GM23338 (cell line): ENCODE results near the gene ZNHIT1.

Experiments used
- CREB1 ChIP-seq: fragments of 250-450 bp; sonication (Bioruptor Pico); IDR thresholded peaks from 2 replicates; pipeline ENCODE4 v1.5.0; 2020; ENCODE audit warnings: low read depth, mild to moderate bottlenecking, moderate library complexity
- EZH2 ChIP-seq: fragments of 200-600 bp; sonication (generic); IDR thresholded peaks from one replicate; pipeline ENCODE4 v1.8.0; 2017; ENCODE audit warnings: antibody characterized with exemption, mild to moderate bottlenecking, low read depth; ENCODE audit not compliant: unreplicated experiment
- EZH2phosphoT487 ChIP-seq: fragments of 200-600 bp; sonication (generic); IDR thresholded peaks from one replicate; pipeline ENCODE4 v1.8.1; 2018; ENCODE audit warnings: antibody characterized with exemption; ENCODE audit not compliant: unreplicated experiment
- JUNB ChIP-seq: IDR thresholded peaks from one replicate; pipeline ENCODE4 v1.6.1; 2016; ENCODE audit warnings: antibody characterized with exemption; ENCODE audit not compliant: unreplicated experiment
- NANOG ChIP-seq: IDR thresholded peaks from 2 replicates; pipeline ENCODE4 v1.6.1; 2016; ENCODE audit warnings: antibody characterized with exemption, borderline replicate concordance
- POLR2AphosphoS5 ChIP-seq: IDR thresholded peaks from 2 replicates; pipeline ENCODE4 v1.6.1; 2016; ENCODE audit warnings: antibody characterized with exemption, low read depth
- ZNF331 ChIP-seq: fragments of 250-450 bp; sonication (Bioruptor Pico); IDR thresholded peaks from 2 replicates; pipeline ENCODE4 v1.5.0; 2020; ENCODE audit warnings: low read depth, mild to moderate bottlenecking, moderate library complexity
- TF ChIP-seq, protein P1 (sequence below): IDR thresholded peaks from one replicate; pipeline ENCODE4 v1.6.1; 2018; ENCODE audit warnings: antibody characterized with exemption; ENCODE audit not compliant: unreplicated experiment
- TF ChIP-seq, protein P2 (sequence below), 2 experiments: fragments of 200-600 bp in 1 of 2; sonication (generic) in 1 of 2; conservative IDR thresholded peaks; 2 replicates each; pipeline versions ENCODE4 v1.5.1 to v1.6.1; 2016 to 2017; ENCODE audit warnings: antibody characterized with exemption in 2 of 2, low read depth in 2 of 2, mild to moderate bottlenecking in 2 of 2, moderate library complexity in 1 of 2
- TF ChIP-seq, protein P3 (sequence below): fragments of 250-450 bp; sonication (Bioruptor Pico); IDR thresholded peaks from 2 replicates; pipeline ENCODE4 v1.5.0; 2020; ENCODE audit warnings: mild to moderate bottlenecking, moderate library complexity

DNA sequence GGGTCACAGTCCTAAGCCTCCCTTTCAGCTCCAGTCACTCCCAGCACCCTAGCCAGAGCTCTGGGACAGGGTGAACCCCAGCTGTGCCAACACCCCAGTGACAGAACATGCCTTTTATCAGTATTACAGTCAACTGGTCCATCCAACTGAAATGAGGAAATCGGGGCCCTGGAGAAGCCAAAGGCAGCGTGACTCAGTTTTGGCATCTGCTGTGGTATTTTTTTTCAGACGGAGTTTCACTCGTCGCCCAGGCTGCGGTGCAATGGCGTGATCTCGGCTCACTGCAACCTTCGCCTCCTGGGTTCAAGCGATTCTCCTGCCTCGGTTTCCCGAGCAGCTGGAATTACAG lies 23.0 kb downstream of the ZNHIT1 start:
- TF ChIP-seq, protein P1, sequence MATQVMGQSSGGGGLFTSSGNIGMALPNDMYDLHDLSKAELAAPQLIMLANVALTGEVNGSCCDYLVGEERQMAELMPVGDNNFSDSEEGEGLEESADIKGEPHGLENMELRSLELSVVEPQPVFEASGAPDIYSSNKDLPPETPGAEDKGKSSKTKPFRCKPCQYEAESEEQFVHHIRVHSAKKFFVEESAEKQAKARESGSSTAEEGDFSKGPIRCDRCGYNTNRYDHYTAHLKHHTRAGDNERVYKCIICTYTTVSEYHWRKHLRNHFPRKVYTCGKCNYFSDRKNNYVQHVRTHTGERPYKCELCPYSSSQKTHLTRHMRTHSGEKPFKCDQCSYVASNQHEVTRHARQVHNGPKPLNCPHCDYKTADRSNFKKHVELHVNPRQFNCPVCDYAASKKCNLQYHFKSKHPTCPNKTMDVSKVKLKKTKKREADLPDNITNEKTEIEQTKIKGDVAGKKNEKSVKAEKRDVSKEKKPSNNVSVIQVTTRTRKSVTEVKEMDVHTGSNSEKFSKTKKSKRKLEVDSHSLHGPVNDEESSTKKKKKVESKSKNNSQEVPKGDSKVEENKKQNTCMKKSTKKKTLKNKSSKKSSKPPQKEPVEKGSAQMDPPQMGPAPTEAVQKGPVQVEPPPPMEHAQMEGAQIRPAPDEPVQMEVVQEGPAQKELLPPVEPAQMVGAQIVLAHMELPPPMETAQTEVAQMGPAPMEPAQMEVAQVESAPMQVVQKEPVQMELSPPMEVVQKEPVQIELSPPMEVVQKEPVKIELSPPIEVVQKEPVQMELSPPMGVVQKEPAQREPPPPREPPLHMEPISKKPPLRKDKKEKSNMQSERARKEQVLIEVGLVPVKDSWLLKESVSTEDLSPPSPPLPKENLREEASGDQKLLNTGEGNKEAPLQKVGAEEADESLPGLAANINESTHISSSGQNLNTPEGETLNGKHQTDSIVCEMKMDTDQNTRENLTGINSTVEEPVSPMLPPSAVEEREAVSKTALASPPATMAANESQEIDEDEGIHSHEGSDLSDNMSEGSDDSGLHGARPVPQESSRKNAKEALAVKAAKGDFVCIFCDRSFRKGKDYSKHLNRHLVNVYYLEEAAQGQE = no peak
- TF ChIP-seq, protein P2, sequence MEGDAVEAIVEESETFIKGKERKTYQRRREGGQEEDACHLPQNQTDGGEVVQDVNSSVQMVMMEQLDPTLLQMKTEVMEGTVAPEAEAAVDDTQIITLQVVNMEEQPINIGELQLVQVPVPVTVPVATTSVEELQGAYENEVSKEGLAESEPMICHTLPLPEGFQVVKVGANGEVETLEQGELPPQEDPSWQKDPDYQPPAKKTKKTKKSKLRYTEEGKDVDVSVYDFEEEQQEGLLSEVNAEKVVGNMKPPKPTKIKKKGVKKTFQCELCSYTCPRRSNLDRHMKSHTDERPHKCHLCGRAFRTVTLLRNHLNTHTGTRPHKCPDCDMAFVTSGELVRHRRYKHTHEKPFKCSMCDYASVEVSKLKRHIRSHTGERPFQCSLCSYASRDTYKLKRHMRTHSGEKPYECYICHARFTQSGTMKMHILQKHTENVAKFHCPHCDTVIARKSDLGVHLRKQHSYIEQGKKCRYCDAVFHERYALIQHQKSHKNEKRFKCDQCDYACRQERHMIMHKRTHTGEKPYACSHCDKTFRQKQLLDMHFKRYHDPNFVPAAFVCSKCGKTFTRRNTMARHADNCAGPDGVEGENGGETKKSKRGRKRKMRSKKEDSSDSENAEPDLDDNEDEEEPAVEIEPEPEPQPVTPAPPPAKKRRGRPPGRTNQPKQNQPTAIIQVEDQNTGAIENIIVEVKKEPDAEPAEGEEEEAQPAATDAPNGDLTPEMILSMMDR (conservative IDR thresholded peaks at IDR 0.05; ENCODE audit: low read depth in 2 of 2) = no peak
- no peak for TF ChIP-seq EZH2
- no peak for TF ChIP-seq POLR2AphosphoS5
- TF ChIP-seq CREB1 (CRISPR knock-in tag) = no peak
- no peak for TF ChIP-seq EZH2phosphoT487
- no peak for TF ChIP-seq NANOG
- TF ChIP-seq, protein P3, sequence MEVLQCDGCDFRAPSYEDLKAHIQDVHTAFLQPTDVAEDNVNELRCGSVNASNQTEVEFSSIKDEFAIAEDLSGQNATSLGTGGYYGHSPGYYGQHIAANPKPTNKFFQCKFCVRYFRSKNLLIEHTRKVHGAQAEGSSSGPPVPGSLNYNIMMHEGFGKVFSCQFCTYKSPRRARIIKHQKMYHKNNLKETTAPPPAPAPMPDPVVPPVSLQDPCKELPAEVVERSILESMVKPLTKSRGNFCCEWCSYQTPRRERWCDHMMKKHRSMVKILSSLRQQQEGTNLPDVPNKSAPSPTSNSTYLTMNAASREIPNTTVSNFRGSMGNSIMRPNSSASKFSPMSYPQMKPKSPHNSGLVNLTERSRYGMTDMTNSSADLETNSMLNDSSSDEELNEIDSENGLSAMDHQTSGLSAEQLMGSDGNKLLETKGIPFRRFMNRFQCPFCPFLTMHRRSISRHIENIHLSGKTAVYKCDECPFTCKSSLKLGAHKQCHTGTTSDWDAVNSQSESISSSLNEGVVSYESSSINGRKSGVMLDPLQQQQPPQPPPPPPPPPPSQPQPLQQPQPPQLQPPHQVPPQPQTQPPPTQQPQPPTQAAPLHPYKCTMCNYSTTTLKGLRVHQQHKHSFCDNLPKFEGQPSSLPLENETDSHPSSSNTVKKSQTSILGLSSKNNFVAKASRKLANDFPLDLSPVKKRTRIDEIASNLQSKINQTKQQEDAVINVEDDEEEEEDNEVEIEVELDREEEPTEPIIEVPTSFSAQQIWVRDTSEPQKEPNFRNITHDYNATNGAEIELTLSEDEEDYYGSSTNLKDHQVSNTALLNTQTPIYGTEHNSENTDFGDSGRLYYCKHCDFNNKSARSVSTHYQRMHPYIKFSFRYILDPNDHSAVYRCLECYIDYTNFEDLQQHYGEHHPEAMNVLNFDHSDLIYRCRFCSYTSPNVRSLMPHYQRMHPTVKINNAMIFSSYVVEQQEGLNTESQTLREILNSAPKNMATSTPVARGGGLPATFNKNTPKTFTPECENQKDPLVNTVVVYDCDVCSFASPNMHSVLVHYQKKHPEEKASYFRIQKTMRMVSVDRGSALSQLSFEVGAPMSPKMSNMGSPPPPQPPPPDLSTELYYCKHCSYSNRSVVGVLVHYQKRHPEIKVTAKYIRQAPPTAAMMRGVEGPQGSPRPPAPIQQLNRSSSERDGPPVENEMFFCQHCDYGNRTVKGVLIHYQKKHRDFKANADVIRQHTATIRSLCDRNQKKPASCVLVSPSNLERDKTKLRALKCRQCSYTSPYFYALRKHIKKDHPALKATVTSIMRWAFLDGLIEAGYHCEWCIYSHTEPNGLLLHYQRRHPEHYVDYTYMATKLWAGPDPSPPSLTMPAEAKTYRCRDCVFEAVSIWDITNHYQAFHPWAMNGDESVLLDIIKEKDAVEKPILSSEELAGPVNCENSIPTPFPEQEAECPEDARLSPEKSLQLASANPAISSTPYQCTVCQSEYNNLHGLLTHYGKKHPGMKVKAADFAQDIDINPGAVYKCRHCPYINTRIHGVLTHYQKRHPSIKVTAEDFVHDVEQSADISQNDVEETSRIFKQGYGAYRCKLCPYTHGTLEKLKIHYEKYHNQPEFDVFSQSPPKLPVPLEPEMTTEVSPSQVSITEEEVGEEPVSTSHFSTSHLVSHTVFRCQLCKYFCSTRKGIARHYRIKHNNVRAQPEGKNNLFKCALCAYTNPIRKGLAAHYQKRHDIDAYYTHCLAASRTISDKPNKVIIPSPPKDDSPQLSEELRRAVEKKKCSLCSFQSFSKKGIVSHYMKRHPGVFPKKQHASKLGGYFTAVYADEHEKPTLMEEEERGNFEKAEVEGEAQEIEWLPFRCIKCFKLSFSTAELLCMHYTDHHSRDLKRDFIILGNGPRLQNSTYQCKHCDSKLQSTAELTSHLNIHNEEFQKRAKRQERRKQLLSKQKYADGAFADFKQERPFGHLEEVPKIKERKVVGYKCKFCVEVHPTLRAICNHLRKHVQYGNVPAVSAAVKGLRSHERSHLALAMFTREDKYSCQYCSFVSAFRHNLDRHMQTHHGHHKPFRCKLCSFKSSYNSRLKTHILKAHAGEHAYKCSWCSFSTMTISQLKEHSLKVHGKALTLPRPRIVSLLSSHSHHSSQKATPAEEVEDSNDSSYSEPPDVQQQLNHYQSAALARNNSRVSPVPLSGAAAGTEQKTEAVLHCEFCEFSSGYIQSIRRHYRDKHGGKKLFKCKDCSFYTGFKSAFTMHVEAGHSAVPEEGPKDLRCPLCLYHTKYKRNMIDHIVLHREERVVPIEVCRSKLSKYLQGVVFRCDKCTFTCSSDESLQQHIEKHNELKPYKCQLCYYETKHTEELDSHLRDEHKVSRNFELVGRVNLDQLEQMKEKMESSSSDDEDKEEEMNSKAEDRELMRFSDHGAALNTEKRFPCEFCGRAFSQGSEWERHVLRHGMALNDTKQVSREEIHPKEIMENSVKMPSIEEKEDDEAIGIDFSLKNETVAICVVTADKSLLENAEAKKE (CRISPR knock-in tag) = no peak
- no peak for TF ChIP-seq JUNB
- TF ChIP-seq ZNF331 (CRISPR knock-in tag) = no peak
